KOPT-K1 (cell line): ENCODE results near the gene SRGN.
A peak's percentile ranks its signal among the peaks of the same experiment; 100 is the strongest.
"Not testable (repeated sequence)": the region's sequence is repeated elsewhere in the genome, so short reads cannot be mapped to it uniquely, and the experiment has no call there.

Experiments used
- H3K27ac ChIP-seq: fragments of 200-600 bp; sonication (generic); 2 replicates; pipeline ENCODE4 v1.5.1; 2016; ENCODE audit warnings: antibody characterized with exemption, mild to moderate bottlenecking, low read depth, low read length; ENCODE audit not compliant: poor library complexity, severe bottlenecking
- H3K36me3 ChIP-seq: fragments of 200-600 bp; sonication (generic); 2 replicates; pipeline ENCODE4 v1.5.1; 2017; ENCODE audit warnings: antibody characterized with exemption, mild to moderate bottlenecking, low read length, moderate library complexity; ENCODE audit not compliant: insufficient read depth
- H3K9me3 ChIP-seq: fragments of 200-600 bp; sonication (generic); 2 replicates; pipeline ENCODE4 v1.5.1; 2017; ENCODE audit warnings: antibody characterized with exemption, low read length, mild to moderate bottlenecking; ENCODE audit not compliant: insufficient read depth, poor library complexity, severe bottlenecking

Gene SRGN

GRCh38 chr10:69087590-69088470, at the start of gene SRGN:
SRGN (plus strand) TSS chr10:69088103; CDS start chr10:69088158, 55 bp downstream.
- Histone ChIP-seq H3K9me3 (no peaks in the 10 kb centered on the region), H3K27ac (peak within 1 kb of the TSS; percentile 70), H3K36me3 (no peaks in the 10 kb centered on the region)

- H3K36me3 ChIP-seq, H3K9me3 ChIP-seq, H3K27ac ChIP-seq: not testable (repeated sequence)
Observed at GRCh38 chr10:69040904-69041303, 47.0 kb upstream of the SRGN start.

GRCh38 chr10:69042417-69042816, 45.5 kb upstream of the SRGN start:
- Histone ChIP-seq H3K9me3 (no peaks in the 10 kb centered on the region), H3K27ac (no peak overlapping the region), H3K36me3 (no peaks in the 10 kb centered on the region)

GRCh38 chr10:69042838-69043237, 45.1 kb upstream of the SRGN start:
- H3K27ac ChIP-seq, result no peak overlapping the region

DNA sequence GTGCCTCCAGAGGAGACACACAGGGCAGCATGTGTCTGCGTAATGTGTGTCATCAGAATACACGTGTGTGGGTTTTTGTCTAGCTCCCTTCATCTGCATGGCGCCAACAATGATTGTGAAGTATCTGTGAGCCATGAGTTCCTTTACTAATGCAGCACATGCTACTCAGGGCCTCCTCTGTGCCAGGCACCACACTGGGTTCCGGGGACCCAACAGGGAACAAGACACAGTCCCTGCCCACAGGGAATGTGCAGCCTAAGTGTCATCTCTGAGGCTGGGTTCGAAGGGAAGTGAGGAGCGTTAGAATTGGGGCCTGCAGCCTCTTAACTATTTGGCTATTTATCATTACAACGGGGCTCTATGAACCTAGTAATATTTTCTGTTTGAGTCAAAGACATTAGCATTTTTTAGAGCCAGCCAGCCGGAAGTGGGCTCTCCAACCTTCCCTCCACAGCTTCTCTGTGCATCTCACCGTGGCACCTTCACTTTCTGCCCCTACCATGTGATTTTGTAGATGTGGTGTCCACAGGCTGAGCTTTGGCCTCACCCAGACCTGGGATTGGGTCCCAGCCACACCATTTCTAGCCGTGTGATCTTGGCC, 43.9 kb upstream of the SRGN start:
- Histone ChIP-seq H3K36me3 (no peaks in the 10 kb centered on the region), H3K9me3 (no peaks in the 10 kb centered on the region), H3K27ac (no peak overlapping the region)

More at GRCh38 chr10:69042838-69043237, 45.1 kb upstream of the SRGN start:
- H3K9me3 ChIP-seq, result no peaks in the 10 kb centered on the region
- H3K36me3 ChIP-seq, result no peaks in the 10 kb centered on the region

GRCh38 chr10:69044546-69044945, 43.4 kb upstream of the SRGN start:
- Histone ChIP-seq H3K9me3 (no peaks in the 10 kb centered on the region), H3K27ac (no peak overlapping the region), H3K36me3 (no peaks in the 10 kb centered on the region)

DNA sequence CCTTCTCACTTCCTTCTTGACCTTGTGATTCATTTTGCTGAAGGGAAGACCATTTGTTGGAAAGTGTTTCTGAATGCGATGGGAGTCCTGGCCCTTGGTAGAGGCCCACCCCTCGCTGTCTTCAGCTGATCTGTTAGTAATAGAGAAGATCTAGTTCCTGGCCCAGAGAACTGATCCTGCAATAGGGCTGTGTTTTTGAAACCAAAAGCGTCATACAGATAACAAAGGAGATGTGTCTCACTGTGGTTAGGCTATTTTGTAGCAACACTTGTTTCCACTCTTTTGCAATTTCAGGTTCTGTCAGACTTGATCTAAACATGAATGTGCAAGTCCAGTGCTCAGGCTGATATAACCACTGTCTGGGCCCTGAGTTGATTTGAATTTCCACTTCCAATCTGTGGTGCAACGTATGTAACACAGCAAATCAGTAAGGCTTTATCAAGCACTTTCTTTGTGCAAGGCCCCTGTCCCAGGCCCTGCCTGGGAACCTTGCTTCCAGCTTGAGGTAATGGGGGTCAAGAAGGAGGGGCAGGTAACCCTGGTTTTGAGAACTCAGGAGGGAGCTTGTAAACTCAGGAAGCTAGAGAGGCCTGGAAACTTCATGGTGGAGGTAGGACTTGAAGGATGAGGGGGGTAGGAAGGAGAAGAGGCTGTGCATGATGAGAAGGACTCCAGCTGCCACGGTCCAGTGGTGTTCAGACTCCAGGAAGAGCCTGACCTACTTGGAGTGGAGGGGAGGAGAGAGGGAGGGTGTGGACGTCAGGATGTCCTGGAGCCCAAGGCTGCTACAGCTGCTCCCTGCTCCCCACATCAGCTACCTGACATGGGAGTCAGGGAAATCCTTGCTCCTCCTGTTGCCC, 42.2 kb upstream of the SRGN start:
- Histone ChIP-seq H3K27ac (no peak overlapping the region), H3K36me3 (no peaks in the 10 kb centered on the region), H3K9me3 (no peaks in the 10 kb centered on the region)

DNA sequence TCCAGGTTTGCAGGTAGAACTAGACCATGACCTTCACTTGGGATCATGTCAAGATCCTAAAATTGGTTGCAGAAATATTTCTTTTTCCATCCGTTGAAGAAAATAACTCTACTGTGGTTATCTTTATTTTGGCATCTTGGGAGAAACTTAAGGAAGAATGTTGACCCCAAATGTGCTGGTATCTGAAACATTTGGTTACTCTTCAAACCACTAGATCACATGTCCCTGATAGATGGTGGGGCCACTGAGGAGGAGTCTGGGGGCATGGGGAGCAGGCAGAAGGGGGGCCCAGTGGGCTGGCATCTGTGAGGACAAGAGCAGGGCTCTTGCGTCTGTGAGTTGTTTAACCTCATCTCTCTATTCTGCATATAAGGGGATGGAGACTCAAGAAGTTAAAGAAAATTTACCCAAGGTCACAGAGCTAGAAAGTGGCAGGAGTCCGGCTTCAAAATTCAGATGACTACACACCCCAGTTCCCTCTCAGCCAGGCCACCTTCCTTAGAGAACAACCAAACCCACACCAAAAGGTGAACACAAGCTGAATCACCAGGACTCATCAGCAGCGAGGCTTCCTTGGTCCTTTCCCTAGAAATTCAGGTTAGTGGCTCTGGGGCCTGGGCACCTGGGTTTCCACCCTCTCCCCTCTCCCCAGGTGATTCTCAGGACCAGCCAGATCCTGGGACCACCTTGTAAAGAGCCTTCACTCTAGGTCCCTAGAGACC, 40.6 kb upstream of the SRGN start:
- no peaks in the 10 kb centered on the region for H3K36me3 ChIP-seq
- no peak overlapping the region for H3K27ac ChIP-seq
- H3K9me3 ChIP-seq, result no peaks in the 10 kb centered on the region

DNA sequence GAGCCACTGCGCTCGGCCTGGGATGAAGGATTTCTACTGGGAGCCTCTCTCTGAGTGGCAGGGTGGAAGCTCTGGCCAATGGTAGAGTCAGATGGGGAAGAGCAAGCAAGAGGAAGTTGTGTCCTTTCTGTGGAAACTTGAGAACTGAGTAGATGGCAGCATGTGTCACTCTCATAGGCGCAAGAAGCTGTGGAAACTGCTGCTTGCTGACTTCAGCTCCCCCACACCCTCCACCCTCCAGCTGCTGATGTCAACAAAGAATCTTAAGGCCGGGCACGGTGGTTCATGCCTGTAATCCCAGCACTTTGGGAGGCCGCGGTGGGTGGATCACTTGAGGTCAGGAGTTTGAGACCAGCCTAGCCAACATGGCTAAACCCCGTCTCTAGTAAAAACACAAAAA, 39.8 kb upstream of the SRGN start:
- no peaks in the 10 kb centered on the region for H3K36me3 ChIP-seq
- no peak overlapping the region for H3K27ac ChIP-seq
- no peaks in the 10 kb centered on the region for H3K9me3 ChIP-seq

GRCh38 chr10:69049566-69049961, 38.3 kb upstream of the SRGN start:
- Histone ChIP-seq H3K36me3 (no peaks in the 10 kb centered on the region), H3K27ac (no peak overlapping the region)

DNA sequence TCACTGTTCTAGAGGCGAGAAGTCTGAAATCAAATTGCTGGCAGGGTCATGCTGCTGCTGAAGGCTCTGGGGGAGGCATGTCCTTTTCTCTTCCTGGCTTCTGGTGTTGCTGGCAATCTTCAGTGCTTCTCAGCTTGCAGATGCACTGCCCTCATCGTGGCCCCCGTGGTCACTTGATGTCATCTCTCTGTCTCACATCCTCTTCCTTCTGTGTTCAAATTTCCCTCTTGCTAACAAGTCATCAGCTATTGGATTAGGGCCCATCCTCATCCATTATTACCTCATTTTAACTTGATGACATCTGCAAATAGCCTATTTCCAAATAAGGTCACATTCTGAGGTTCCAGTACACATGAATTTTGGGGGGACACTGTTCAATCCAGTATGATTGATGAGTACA, 36.6 kb upstream of the SRGN start:
- H3K36me3 ChIP-seq, result no peaks in the 10 kb centered on the region
- no peaks in the 10 kb centered on the region for H3K9me3 ChIP-seq
- no peak overlapping the region for H3K27ac ChIP-seq

More at GRCh38 chr10:69049566-69049961, 38.3 kb upstream of the SRGN start:
- no peaks in the 10 kb centered on the region for H3K9me3 ChIP-seq

DNA sequence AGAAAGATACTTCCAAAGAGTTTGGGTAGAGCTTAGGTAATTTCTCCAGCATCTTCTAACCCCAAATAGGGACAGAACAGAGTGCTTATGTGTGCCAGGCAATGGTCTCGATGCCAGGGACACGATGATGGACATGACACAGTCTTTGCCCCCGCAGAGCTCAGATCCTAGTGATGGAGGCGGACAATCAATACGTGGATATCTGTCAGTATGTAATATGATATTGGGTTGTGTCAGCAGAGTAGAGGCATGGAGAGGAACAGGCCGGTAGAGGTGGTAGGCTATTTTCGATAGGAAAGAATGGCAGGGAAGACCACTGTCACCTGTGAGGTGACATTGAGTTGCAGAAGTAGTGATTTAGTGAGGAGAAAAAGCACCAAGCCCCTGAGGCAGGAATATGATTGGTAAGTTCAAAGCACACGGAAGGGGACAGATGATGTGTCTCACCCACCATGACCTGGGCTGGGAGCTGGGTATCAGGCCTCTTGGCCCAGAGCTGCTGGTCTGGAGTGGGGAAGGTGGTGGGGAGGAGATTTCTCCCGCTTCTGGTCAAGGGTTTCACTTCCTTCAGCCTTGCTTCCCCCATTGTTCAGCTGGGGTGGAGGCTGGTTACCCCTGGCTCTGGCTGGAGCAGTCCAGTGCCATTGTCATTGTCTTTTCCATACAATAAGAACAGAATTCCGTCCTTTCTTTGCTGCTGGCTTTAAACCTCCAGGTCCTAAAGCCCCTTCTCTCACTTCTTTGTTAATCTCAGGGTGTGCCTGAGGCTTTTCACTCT, 36.0 kb upstream of the SRGN start:
- Histone ChIP-seq H3K9me3 (no peaks in the 10 kb centered on the region), H3K27ac (no peak overlapping the region), H3K36me3 (no peaks in the 10 kb centered on the region)

- Histone ChIP-seq H3K36me3 (no peaks in the 10 kb centered on the region), H3K9me3 (no peaks in the 10 kb centered on the region), H3K27ac (no peak overlapping the region)
Observed at GRCh38 chr10:69052736-69053135, 35.2 kb upstream of the SRGN start.

GRCh38 chr10:69055241-69055640, 32.7 kb upstream of the SRGN start:
- Histone ChIP-seq H3K9me3 (no peaks in the 10 kb centered on the region), H3K27ac (no peak overlapping the region)

More at GRCh38 chr10:69055241-69055640, 32.7 kb upstream of the SRGN start:
- no peaks in the 10 kb centered on the region for H3K36me3 ChIP-seq
